GM10847 (cell line): ENCODE measurements around the gene SLC35G2.

Source experiments
- POLR2A ChIP-seq: IDR thresholded peaks from 2 replicates; pipeline ENCODE4 v1.6.1; 2011; ENCODE audit not compliant: insufficient read length; ENCODE audit errors: extremely low read depth

SLC35G2 gene

GRCh38 chr3:136818191-136818768 lies 646 bp upstream of the SLC35G2 start:
- TF ChIP-seq POLR2A: no peak

GRCh38 chr3:136819392-136819730 lies 435 bp downstream of the SLC35G2 start:
- no peak for TF ChIP-seq POLR2A

- TF ChIP-seq POLR2A: no peak
Measured at GRCh38 chr3:136819731-136820679, 1.1 kb downstream of the SLC35G2 start.

GRCh38 chr3:136831461-136831860 lies 12.5 kb downstream of the SLC35G2 start:
- TF ChIP-seq POLR2A: no peak

- no peak for TF ChIP-seq POLR2A
Measured at GRCh38 chr3:136835089-136835812, 16.3 kb downstream of the SLC35G2 start.

GRCh38 chr3:136835813-136836510 lies 17.0 kb downstream of the SLC35G2 start:
- TF ChIP-seq POLR2A: no peak

- TF ChIP-seq POLR2A: no peak
Measured at GRCh38 chr3:136836511-136837156, 17.7 kb downstream of the SLC35G2 start.

- TF ChIP-seq POLR2A: no peak
Measured at GRCh38 chr3:136838641-136839555, 20.0 kb downstream of the SLC35G2 start.

GRCh38 chr3:136839556-136839931 lies 20.6 kb downstream of the SLC35G2 start:
- TF ChIP-seq POLR2A: no peak

- TF ChIP-seq POLR2A: no peak
Measured at GRCh38 chr3:136840252-136840651, 21.3 kb downstream of the SLC35G2 start.

GRCh38 chr3:136842294-136842693 lies 23.4 kb downstream of the SLC35G2 start:
- no peak for TF ChIP-seq POLR2A

- no peak for TF ChIP-seq POLR2A
Measured at GRCh38 chr3:136844724-136845123, 25.8 kb downstream of the SLC35G2 start.

GRCh38 chr3:136852180-136852579 lies 33.3 kb downstream of the SLC35G2 start:
- TF ChIP-seq POLR2A: no peak

GRCh38 chr3:136856665-136857064 lies 37.7 kb downstream of the SLC35G2 start:
- no peak for TF ChIP-seq POLR2A

GRCh38 chr3:136858381-136858780 lies 39.5 kb downstream of the SLC35G2 start:
- no peak for TF ChIP-seq POLR2A
